ENCODE data around the gene CUX1.

GRCh38 chr7:102188746-102189145 is 371.3 kb downstream of the CUX1 start:
- no peak for TF ChIP-seq CTCF (IDR thresholded peaks at IDR 0.05)
- no peak for TF ChIP-seq POLR2A (IDR thresholded peaks at IDR 0.05)

All from esophagus squamous epithelium (tissue), 4 donors.